Neural cell (in vitro differentiated cells): ENCODE data around the gene KCNK2. TPM values are rescaled to one million over a fixed set of nuclear protein-coding genes. Genes with fewer than 3 reads are reported as not detected.
A peak's percentile ranks its signal among the peaks of the same experiment; 100 is the strongest.

Experiments used
- H2AFZ ChIP-seq: fragments of 200-600, 300-800 bp; sonication (generic), shearing (Covaris generic); 2 replicates; pipeline ENCODE4 v1.6.0; 2014; ENCODE audit warnings: low read depth, mild to moderate bottlenecking, antibody characterized with exemption, low read length, moderate library complexity
- H3F3A ChIP-seq: fragments of 200-600 bp; shearing (Covaris generic); 2 replicates; pipeline ENCODE4 v1.6.1; 2016; ENCODE audit warnings: mild to moderate bottlenecking, moderate library complexity, mixed read lengths, antibody characterized with exemption, low read length; ENCODE audit not compliant: insufficient read depth, poor library complexity, severe bottlenecking
- H3K27ac ChIP-seq: fragments of 200-600, 300-800 bp; sonication (generic), shearing (Covaris generic); 2 replicates; pipeline ENCODE4 v1.5.1; 2014; ENCODE audit warnings: mild to moderate bottlenecking, low read length, moderate library complexity
- H3K27me3 ChIP-seq: fragments of 300-800, 200-600 bp; sonication (generic), shearing (Covaris generic); 2 replicates; pipeline ENCODE4 v1.6.0; 2014; ENCODE audit warnings: mild to moderate bottlenecking, low read depth, low read length, moderate library complexity; ENCODE audit not compliant: insufficient read depth
- H3K36me3 ChIP-seq: fragments of 300-800, 200-600 bp; sonication (generic), shearing (Covaris generic); 2 replicates; pipeline ENCODE4 v1.5.1; 2014; ENCODE audit warnings: mild to moderate bottlenecking, antibody characterized with exemption, low read length, moderate library complexity; ENCODE audit not compliant: insufficient read depth
- H3K4me2 ChIP-seq: fragments of 300-800, 200-600 bp; sonication (generic), shearing (Covaris generic); 2 replicates; pipeline ENCODE4 v1.6.0; 2014; ENCODE audit warnings: mild to moderate bottlenecking, low read length
- H3K4me3 ChIP-seq: fragments of 300-800, 200-600 bp; sonication (generic), shearing (Covaris generic); 2 replicates; pipeline ENCODE4 v1.5.1; 2014; ENCODE audit warnings: mild to moderate bottlenecking, low read length, moderate library complexity
- H3K79me2 ChIP-seq: fragments of 200-600 bp; shearing (Covaris generic); replicated peaks from 2 replicates; pipeline ENCODE4 v1.6.0; 2014; ENCODE audit warnings: mild to moderate bottlenecking, low read length, moderate library complexity; ENCODE audit not compliant: insufficient read depth
- H3K9ac ChIP-seq: fragments of 300-800, 200-600 bp; sonication (generic), shearing (Covaris generic); 2 replicates; pipeline ENCODE4 v1.6.1; 2016; ENCODE audit warnings: mild to moderate bottlenecking, low read length, mixed read lengths
- H3K9me2 ChIP-seq: fragments of 200-600 bp; shearing (Covaris generic); 2 replicates; pipeline ENCODE4 v1.6.1; 2016; ENCODE audit warnings: mild to moderate bottlenecking, low read length, mixed read lengths; ENCODE audit not compliant: insufficient read depth
- H3K9me3 ChIP-seq: fragments of 200-600, 300-800 bp; sonication (generic), shearing (Covaris generic); 2 replicates; pipeline ENCODE4 v1.6.1; 2016; ENCODE audit warnings: mild to moderate bottlenecking, mixed run types, low read length, moderate library complexity, mixed read lengths
- H4K20me1 ChIP-seq: fragments of 200-600 bp; shearing (Covaris generic); 2 replicates; pipeline ENCODE4 v1.6.1; 2016; ENCODE audit warnings: mild to moderate bottlenecking, mixed run types; ENCODE audit not compliant: insufficient read depth
- EP300 ChIP-seq: fragments of 450-650 bp; conservative IDR thresholded peaks from 2 replicates; pipeline ENCODE4 v1.6.1; 2014; ENCODE audit warnings: antibody characterized with exemption, mild to moderate bottlenecking, moderate library complexity; ENCODE audit not compliant: poor library complexity, severe bottlenecking
- MXI1 ChIP-seq: fragments of 450-650 bp; conservative IDR thresholded peaks from 2 replicates; pipeline ENCODE4 v1.6.1; 2014; ENCODE audit warnings: antibody characterized with exemption, mild to moderate bottlenecking; ENCODE audit not compliant: poor library complexity, severe bottlenecking
- POLR2AphosphoS5 ChIP-seq: IDR thresholded peaks from 2 replicates; pipeline ENCODE4 v1.6.1; 2012
- RAD21 ChIP-seq: fragments of 450-650 bp; conservative IDR thresholded peaks from 2 replicates; pipeline ENCODE4 v1.6.1; 2014; ENCODE audit warnings: antibody characterized with exemption, mild to moderate bottlenecking, moderate library complexity
- REST ChIP-seq: IDR thresholded peaks from 2 replicates; pipeline ENCODE4 v1.6.1; 2012; ENCODE audit warnings: borderline replicate concordance
- SMC3 ChIP-seq: fragments of 450-650 bp; conservative IDR thresholded peaks from 2 replicates; pipeline ENCODE4 v1.6.1; 2014; ENCODE audit warnings: antibody characterized with exemption, mild to moderate bottlenecking, moderate library complexity; ENCODE audit not compliant: poor library complexity
- polyA plus RNA-seq: library from polyadenylated mRNA; depleted of rRNA; stranded (reverse); fragments of >200 nt; gene quantifications from 2 replicates; pipeline ENCODE4 v1.2.3, GENCODE V29; 2014

The KCNK2 gene
- polyA plus RNA-seq, 1 donor from 2014 or later = 6.8 TPM

- no peaks in the 10 kb centered on the region for H3F3A ChIP-seq
- no peaks in the 10 kb centered on the region for H3K79me2 ChIP-seq
- H3K4me3 ChIP-seq = no peak overlapping the region
- no peak for TF ChIP-seq MXI1
- peak; percentile 88 for TF ChIP-seq POLR2AphosphoS5
- TF ChIP-seq EP300 = peak; percentile 83
- no peak for TF ChIP-seq REST
- peaks cover 17% of the 10 kb centered on the region for H3K27me3 ChIP-seq
- H3K9me3 ChIP-seq = no peaks in the 10 kb centered on the region
- no peaks in the 10 kb centered on the region for H4K20me1 ChIP-seq
- H2AFZ ChIP-seq = no peak overlapping the region
- H3K4me2 ChIP-seq = no peak overlapping the region
- no peaks in the 10 kb centered on the region for H3K9me2 ChIP-seq
- H3K9ac ChIP-seq = no peak overlapping the region
- no peaks in the 10 kb centered on the region for H3K36me3 ChIP-seq
- peak overlapping the region; percentile 24 for H3K27ac ChIP-seq
Observed at GRCh38 chr1:215071078-215071477, 11.5 kb upstream of the KCNK2 start.

GRCh38 chr1:215076322-215076721 lies 6.2 kb upstream of the KCNK2 start:
- no peak overlapping the region for H3K4me3 ChIP-seq
- no peak overlapping the region for H3K9ac ChIP-seq
- TF ChIP-seq RAD21 (no peak), EP300 (no peak), POLR2AphosphoS5 (no peak)
- H3K9me3 ChIP-seq = no peaks in the 10 kb centered on the region
- no peak overlapping the region for H3K4me2 ChIP-seq
- H3K27me3 ChIP-seq = peaks cover 26% of the 10 kb centered on the region
- no peaks in the 10 kb centered on the region for H4K20me1 ChIP-seq
- no peaks in the 10 kb centered on the region for H3K79me2 ChIP-seq
- H3F3A ChIP-seq = no peaks in the 10 kb centered on the region
- H3K27ac ChIP-seq = no peak overlapping the region
- no peaks in the 10 kb centered on the region for H3K9me2 ChIP-seq
- no peaks in the 10 kb centered on the region for H3K36me3 ChIP-seq
- H2AFZ ChIP-seq = no peak overlapping the region

- H3K9me3 ChIP-seq = no peaks in the 10 kb centered on the region
- H2AFZ ChIP-seq = no peak overlapping the region
- H3K4me2 ChIP-seq = no peak overlapping the region
- H3K4me3 ChIP-seq = no peak overlapping the region
- no peaks in the 10 kb centered on the region for H3F3A ChIP-seq
- H3K27me3 ChIP-seq = peaks cover 38% of the 10 kb centered on the region
- no peak for TF ChIP-seq SMC3
- no peaks in the 10 kb centered on the region for H4K20me1 ChIP-seq
- no peaks in the 10 kb centered on the region for H3K9me2 ChIP-seq
- no peak overlapping the region for H3K9ac ChIP-seq
- no peaks in the 10 kb centered on the region for H3K79me2 ChIP-seq
- H3K27ac ChIP-seq = no peak overlapping the region
- H3K36me3 ChIP-seq = no peaks in the 10 kb centered on the region
Observed at GRCh38 chr1:215079456-215079855, 3.1 kb upstream of the KCNK2 start.
